AG04449 (cell line): Measurements from ENCODE around the gene RPL22.

Experiments
- CTCF ChIA-PET: fragments of 350-600 bp; formaldehyde crosslinking; extraction: SDS; loops from one replicate; lab custom pipeline; 2021; ENCODE audit warnings: antibody characterized with exemption; lab: Yijun Ruan, JAX
- POLR2A ChIA-PET: fragments of 400-600, 350-600 bp; formaldehyde crosslinking; extraction: SDS; loops from one replicate; lab custom pipeline; 2020; ENCODE audit warnings: antibody characterized with exemption, inconsistent platforms; lab: Yijun Ruan, JAX
- DNase-seq: peaks from one replicate; pipeline ENCODE4 v3.0.0-alpha.2; 2010; ENCODE audit warnings: low read depth, low spot score
- H3K4me3 ChIP-seq: 2 replicates; pipeline ENCODE4 v1.5.1; 2011; ENCODE audit warnings: low read depth, mild to moderate bottlenecking, control low read depth, low read length
- TF ChIP-seq, protein P1 (sequence below): IDR thresholded peaks from one replicate; pipeline ENCODE4 v1.5.1; 2011; ENCODE audit warnings: mild to moderate bottlenecking, moderate library complexity, low read length, control low read depth, inconsistent platforms; ENCODE audit not compliant: insufficient read depth; ENCODE audit errors: missing control alignments

RPL22 gene

DNA sequence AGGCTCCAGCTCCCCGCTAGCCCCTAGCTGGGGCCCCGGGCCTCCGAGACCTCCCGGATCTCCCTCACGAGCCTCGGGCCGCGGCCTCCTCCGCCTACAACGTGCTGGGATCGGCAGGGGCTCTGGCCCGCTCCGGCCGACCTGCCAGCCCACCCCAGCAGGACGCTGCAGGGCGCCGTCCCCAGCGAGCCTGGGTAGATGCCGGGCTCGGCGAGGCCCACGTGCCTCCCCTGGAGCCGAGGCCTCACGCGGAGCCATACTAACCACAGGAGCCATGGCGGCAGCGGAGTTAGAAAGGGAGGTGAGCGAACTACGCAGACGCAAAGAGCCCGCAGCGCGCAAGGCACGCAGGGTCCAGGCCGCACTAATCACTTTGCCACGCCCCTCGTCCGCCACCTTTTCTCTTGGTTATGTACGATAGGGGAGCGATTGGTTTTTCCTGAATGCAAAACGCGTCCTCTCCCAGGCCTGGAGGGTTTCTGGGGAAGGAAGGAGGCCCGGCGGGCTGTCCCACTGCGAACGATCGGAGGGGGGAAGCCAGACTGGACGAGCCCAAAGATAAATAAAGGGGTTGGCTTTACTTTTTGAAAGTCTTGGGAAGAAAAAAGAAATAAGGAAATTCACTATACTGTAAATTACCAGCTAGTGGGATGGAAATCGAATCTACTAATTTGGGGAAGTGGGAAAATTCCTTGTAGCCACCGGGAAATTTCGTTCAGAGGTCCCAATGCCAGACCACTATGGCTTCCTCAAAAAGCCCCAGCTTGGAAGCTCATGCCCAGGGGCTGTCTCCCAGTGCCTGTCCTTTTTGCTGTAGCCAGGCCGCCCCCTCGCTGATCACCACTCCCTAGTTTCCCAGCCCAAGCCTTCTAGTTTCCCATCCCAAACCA, at the start of gene RPL22:
RPL22 (minus strand) TSS at position 298 of the 890 bp plus-strand sequence; CDS start at position 276, 22 bp downstream.
- CTCF ChIA-PET, result interaction anchor here (0.9 to 9.3 kb wide), 7 partner anchors 7 to 152 kb away, joined by 3 to 57 read pairs (median 3); partner anchors contain the start of gene RNF207
- TF ChIP-seq, protein P1, sequence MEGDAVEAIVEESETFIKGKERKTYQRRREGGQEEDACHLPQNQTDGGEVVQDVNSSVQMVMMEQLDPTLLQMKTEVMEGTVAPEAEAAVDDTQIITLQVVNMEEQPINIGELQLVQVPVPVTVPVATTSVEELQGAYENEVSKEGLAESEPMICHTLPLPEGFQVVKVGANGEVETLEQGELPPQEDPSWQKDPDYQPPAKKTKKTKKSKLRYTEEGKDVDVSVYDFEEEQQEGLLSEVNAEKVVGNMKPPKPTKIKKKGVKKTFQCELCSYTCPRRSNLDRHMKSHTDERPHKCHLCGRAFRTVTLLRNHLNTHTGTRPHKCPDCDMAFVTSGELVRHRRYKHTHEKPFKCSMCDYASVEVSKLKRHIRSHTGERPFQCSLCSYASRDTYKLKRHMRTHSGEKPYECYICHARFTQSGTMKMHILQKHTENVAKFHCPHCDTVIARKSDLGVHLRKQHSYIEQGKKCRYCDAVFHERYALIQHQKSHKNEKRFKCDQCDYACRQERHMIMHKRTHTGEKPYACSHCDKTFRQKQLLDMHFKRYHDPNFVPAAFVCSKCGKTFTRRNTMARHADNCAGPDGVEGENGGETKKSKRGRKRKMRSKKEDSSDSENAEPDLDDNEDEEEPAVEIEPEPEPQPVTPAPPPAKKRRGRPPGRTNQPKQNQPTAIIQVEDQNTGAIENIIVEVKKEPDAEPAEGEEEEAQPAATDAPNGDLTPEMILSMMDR, result no peak
- POLR2A ChIA-PET, result interaction anchor here (0.5 to 0.9 kb wide), 3 partner anchors 9 to 19 kb away, joined by 3 read pairs; no protein-coding TSS in a partner anchor
- peak within 1 kb of the TSS; percentile 93 for H3K4me3 ChIP-seq
- peak; percentile 95 for DNase-seq

DNA sequence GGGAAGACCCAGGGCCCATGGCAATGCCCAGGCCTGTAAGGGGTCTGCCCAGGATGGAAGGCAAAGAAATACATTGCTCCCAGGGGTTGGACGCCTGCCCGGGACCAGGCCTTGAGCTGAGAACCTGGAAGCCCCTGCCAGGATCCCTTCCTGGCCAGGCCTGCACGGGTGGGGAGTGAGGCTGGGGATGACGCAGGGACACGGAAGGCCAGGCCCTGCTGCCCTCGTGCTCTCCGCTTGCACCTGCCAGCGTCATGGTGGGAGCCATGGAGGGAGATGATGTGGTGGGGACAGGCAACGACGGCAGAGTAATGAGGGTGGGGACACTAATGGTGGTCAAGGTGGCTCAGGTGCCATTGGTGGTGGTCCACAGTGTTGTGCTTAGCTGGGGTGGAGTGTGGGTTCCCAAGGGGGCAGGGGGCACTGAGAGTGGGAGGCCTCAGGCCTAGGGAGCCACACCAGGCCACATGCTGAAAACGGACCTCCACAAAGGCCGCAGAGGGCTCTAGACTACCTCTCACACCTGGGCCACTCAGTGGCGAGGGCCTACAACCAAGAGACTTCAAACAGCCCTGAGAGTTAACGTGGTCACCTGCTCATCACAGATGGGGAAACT, 48.9 kb upstream of the RPL22 start:
- POLR2A ChIA-PET, result no interaction called here
- TF ChIP-seq, protein P1, result no peak
- H3K4me3 ChIP-seq, result no peak overlapping the region
- CTCF ChIA-PET, result interaction anchor here (0.9 to 12.0 kb wide), 27 partner anchors 8 to 241 kb away, joined by 3 to 537 read pairs (median 11); partner anchors contain the start of genes ACOT7, GPR153 and ICMT
- no peak for DNase-seq

DNA sequence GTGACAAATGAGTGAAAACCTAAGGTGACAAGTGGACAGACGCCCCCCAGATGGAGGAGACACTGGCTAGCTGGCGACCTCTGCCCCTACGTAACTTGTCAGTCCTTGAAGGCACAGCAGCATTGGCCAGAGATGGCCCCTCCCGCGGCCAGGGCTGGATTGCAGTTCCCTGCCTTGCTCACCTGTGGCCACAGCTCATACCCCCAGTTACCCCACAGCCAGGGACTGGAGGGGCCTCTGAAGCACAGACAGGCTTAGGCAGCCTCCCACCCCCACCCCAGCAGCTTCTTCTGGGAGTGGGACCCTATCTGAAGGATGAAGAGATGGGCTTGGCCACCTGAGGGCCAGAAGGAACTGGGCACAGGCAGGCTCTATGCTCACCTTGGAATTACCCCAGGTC, 48.3 kb upstream of the RPL22 start:
- ChIA-PET CTCF (interaction anchor here (0.9 to 12.0 kb wide), 36 partner anchors 10 to 242 kb away, joined by 3 to 537 read pairs (median 8); partner anchors contain the start of genes ACOT7, GPR153 and ICMT), POLR2A (no interaction called here)
- DNase-seq, result no peak
- no peak overlapping the region for H3K4me3 ChIP-seq
- TF ChIP-seq, protein P1, result no peak

DNA sequence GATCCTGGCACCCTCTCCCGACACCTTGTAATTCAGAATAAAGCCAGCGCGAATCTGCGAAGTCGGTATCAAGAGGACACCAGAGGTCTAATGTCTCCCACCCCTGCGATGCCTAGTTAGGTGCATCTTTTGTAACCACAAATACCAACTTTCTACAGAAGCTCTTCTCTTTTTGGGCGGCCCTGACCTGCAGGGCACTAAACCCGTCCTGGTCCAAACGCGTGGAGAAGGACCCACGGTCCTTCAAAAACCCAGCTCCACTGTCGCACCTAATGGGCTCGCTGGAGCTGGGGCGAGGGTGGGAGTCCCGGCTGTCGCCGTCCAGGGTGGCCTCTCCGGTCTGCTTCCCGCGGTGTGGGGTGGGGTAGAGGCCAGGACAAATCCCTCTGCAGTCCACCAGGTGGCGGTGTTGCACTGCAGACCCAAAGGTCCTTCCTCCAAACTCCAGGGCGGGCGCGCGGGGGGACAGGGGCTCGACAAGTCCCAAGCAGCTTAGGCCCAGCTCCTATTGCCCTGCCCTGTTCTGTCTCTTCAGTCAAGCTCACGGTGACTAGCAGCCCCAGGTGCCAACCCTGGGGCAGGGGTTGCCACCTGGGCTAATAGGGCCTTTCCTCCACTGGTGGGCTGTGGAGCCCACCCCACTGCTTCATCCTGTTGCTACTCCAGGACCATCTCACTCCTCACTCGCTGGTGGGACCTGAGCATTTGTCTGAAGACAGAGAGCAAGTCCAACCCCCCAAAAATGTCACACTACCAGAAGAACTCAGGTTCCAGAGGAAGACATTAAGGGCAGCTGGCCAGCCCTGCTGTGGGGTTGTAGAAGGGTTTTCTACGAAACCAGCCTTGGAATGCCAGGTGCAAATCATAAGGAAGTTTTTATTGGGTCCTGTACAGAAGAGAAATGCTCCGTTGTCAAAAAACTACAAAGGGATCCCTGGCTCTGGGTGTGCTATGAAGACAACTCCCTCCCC, 47.4 kb upstream of the RPL22 start:
- no peak overlapping the region for H3K4me3 ChIP-seq

DNA sequence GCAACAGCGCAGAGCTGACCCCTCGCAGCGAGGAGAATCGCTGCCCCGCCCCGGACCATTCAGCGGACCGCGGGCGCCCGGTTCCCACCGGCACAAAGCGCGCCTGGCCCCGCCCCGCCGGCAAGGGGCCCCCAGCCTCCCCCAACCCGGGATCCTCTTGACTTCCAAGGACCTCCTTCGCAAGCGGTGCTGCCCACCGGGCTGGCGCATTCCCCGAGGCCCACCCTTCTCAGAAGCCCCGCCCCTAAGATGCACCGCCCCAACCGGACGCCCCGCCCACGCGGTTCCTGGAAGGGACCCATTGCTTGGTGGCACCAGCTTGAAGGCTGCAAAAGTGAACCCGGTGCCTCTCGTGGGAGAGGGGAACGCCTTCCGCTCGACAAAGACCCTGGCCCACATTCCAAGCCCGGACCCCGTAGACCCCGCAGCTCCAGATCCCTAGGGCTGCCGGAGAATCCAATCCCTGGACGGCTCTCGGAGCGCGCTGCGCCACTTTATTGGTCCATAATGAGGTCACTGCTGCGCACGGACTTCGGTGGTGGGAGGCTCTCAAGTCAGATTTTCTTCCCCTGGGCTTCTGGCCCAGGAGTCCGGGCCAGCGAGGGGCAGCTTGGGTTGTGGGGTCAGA, 46.6 kb upstream of the RPL22 start:
- CTCF ChIA-PET, result interaction anchor here (0.6 to 12.0 kb wide), 48 partner anchors 9 to 399 kb away, joined by 3 to 537 read pairs (median 8); partner anchors contain the start of genes GPR153, ICMT, NOL9 and RNF207
- no peak overlapping the region; the same call in 1 of the 2 replicates for H3K4me3 ChIP-seq

More for the DNA sequence above, 47.4 kb upstream of the RPL22 start:
- DNase-seq, result no peak
- TF ChIP-seq, protein P1, result peak; percentile 95
- ChIA-PET CTCF (interaction anchor here (0.6 to 12.0 kb wide), 58 partner anchors 10 to 399 kb away, joined by 3 to 537 read pairs (median 5); partner anchors contain the start of genes ACOT7, GPR153, ICMT and NOL9), POLR2A (no interaction called here)

More for the DNA sequence above, 46.6 kb upstream of the RPL22 start:
- TF ChIP-seq, protein P1, result no peak
- DNase-seq, result no peak
- POLR2A ChIA-PET, result no interaction called here
